SKM-1 (cell line): Measurements from ENCODE around the gene LIPT2.

Experiments used
- DNase-seq: peaks from one replicate; lab custom pipeline; 2025; ENCODE audit not compliant: unreplicated experiment; lab: John Stamatoyannopoulos, UW

LIPT2 gene

DNA sequence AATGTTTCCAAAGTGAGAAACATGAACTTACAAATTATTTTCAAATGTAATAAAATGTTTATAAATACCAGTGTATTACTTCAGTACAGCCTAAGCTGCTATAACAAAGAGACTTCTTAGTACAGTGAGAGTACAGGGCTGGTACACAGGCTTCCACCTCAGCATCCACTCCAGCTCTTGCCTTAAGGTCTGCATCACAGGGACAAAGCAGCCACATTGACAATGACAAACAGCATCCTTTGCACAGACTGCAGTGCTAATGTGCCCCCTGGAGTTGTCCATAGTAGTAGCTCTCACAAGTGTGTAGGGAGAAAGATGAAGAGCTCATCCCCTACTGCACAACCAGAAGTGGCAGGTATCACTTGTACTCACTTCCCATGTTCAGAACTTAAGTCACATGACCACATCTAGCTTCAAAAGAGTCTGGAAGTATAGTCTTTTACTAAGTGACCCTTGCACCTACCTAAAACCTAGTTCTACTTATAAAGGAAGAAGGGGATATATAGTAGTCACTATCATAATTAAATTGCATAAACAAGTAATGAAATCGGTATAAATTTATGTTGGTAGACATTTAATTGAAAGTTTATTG lies 10.7 kb upstream of the LIPT2 start:
- DNase-seq, result no peak

DNA sequence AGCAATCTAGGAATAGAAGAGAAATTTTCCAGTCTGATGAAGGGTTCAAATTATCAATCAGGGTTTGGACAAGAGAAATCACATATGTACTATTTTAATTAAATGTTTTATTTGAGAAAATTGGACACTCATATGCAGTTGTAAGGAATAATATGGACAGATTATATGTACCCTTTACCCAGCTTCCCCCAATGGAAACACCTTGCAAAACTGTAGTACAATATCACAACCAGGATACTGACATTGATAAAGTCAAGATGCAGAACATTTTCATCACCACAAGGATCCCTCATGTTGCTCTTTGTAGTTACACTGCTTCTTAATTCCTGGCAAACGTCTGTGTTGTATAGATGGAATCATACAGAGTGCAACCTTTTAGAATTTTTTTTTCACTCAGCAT lies 1.4 kb upstream of the LIPT2 start:
- DNase-seq, result no peak

DNA sequence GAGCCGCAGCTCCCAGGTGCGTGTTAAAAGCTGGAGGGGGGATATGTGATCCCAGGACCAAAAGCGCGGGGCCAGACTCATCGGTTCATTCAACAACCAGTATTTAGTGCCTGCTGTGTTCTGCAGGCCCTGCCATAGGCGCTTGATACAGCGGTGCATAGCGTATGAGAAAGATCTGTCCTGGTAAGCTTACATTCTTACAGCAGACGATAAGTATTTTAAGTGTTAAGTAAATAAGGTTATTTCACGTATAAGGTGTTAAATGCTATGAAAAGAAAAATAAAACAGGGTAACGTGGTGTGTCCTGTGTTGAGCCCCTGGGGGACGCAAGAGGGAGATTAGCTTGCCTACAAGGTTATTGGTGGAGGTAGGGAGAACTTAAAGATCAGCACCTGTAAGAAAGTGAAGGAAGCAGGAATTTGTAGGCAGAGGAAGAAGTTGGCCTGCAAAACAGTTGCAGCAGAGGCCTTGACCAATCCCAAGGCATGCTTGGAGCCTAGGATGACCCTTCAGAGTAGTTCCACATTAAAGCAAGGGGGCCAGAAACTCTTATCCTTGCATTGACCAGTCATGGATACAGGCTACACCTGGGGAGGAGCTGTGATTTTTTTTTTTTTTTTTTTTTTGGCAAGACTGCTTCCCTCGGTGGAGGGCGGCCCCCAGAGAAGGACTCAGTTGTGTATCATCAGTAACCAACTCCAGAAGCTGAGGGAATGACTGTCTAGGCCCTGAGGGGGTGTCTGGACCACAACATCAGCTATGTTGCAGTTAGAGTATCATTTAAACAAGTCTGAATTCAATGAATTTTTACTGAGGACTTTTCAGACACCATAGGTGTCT lies 487 bp upstream of the LIPT2 start:
- no peak for DNase-seq

DNA sequence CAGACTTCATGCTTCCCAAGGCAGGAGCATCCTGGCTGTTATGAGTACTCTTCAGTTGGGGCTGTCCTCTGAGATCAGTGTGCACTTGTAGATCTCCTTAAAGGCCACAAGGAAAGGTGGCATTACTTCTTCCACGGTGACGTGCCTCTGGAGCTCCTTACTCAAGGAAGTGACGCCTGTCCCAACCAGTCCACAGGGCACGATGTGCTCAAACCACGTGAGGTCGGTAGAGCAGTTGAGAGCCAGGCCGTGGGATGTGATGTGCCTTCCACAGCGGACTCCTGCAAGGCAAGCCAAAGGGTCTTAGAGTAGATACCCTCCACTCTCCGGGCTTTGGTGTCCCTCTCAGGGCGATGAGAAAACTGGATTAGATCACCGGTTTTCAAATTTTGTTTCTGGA lies 1.4 kb downstream of the LIPT2 start:
- DNase-seq, result no peak

DNA sequence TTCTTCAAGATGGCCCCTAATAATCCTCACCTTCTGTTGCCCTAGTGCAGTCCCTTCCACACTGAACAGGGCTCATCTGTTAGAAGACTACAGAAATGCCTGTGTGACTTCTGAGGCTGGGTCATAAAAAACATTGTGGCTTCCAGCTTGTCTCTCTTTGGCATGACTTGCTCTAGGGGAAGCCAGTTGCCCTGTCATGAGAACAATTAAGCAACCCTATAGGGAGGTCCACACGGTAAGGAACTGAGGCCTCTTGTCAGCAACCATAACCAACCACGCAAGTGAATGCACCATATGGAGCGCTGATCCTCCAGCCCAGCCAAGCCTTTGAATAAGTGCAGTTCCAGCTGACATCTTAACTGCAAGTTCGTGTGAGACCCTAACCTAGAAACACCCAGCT lies 2.6 kb downstream of the LIPT2 start:
- no peak for DNase-seq

DNA sequence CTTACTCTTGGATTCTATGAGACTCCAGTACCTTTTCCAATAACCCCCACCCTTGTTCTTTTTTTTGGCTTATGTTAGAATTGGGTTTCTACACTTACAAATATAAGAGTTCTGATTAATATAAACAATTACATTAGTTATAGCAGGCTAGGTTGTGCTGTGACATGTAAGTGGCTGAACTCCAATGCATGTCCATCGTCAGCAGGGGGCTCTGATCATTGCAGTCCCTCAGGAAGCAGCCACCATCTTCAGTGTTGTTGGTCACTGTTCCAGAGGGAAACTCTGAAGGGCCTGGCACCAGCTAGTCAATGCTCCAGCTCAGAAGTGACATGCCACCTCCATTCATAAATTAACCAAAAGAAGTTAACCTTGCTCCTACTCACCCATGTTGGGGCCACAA lies 5.6 kb downstream of the LIPT2 start:
- no peak for DNase-seq

DNA sequence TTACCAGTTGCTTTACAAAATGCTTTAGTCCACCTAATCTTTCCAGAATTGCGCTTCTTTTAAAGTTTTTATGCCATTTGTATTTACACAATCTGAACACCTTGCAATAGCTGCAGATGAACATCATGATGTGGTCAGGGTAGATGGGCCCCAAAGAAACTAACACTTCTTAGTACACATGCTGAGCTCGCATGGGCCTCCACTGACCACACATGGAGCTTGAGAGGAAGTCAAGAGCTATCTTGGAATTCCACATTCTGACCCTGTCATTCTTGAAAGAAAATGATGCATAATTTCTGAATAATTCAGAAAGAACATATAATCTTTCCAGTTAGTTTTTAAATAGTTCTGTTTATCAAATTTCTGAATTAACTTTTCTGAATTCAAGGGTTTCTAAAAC lies 7.7 kb downstream of the LIPT2 start:
- no peak for DNase-seq

DNA sequence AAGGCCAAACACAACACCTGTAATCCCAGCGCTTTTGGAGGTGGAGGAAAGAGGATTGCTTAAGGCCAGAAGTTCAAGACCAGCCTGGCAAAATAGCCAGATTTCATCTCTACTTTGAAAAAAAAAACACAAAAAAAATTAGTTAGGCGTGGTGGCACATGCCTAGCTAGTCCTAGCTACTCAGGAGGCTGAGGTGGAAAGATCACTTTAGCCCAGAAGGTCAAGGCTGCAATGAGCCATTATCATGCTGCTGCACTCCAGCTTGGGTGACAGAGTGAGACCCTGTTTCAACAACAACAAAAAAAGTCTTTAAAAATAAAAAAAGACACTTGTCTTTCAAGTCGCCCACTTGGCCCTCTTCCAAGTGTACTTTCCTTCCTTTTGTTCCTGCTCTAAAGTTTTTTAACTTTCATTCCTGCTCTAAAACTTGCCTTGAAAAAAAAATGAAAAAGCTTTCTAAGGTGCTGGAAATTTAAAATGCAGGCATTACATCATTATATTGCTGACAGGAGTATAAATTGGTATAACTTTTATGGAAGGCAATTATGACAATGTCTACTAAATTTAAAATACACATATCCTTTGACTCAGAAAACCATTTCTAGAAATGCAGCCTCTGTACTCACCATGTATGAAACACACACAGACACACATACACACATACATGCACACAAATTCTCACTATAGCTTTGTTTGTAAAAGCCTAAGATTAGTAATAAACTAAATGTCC lies 12.7 kb downstream of the LIPT2 start:
- DNase-seq, result no peak

DNA sequence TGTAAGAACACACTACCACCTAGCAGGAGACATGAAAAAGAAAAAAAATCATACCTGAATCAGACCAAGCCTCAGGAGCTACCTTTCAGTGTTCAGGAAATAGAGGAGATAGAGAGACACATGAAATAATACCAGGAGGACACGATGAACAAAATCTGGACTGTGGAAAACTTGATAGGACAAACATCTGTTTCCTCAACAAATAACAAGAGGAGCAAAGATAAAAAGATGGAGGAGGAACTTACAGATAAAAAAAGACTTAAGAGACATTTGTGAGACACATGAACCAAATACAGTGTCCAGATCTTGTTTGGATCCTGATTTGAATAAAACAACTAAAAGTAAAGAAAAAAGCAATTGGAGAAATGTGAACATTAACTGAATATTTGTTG lies 13.8 kb downstream of the LIPT2 start:
- DNase-seq, result no peak

DNA sequence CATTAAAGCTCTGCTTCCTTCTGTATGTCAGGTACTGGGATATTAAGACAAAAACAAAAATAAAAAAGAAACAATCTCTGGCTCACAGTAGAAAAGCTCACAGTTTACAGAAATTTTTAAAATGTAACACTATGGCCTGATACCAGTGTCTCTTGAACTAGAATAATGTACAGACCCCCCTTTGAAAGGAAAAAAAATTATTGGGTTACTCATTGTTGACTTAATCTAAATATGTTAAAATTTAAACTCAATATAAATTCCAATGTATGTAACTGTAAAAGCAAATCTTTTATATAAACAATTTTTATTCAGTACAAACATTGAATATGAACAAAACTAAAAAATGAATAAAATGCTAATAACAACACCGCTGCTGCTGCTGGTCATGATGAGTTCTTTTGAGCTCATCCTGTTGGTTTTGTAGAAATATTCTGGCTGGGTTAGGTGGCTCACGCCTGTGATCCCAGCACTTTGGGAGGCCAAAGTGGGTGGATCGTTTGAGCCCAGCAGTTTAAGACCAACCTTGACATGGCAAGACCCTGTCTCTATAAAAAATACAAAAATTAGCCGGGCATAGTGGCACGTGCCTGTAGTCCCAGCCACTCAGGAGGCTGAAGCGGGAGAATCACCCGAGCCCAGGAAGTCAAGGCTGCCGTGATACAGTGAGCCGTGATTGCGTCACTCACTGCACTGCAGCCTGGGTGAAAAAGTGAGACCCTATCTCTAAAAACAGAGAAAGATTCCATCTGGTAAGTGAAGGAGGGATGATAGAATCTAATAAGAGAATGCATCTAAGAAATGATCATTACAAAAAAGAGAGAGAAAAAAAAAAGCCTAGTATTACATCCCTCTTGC lies 14.4 kb downstream of the LIPT2 start:
- no peak for DNase-seq

DNA sequence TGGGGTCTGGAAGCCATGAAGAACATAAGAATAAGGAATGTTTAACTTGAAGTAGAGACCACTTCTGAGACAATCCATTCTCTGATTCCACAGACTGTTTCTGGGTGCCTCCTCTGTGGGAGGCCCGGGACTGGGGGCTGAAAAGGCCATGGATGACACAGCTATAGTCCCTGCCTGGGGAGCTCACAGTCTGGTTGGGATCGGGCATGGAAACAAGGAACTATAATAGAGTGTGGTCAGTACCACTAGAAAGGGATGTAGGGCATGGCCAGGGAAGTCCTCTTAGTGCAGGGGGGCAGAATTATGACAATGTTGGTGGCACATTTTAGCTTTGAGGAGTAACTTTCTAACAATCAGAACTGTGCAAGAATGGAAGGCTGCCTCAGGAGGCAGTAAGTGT lies 17.0 kb downstream of the LIPT2 start:
- DNase-seq, result no peak

DNA sequence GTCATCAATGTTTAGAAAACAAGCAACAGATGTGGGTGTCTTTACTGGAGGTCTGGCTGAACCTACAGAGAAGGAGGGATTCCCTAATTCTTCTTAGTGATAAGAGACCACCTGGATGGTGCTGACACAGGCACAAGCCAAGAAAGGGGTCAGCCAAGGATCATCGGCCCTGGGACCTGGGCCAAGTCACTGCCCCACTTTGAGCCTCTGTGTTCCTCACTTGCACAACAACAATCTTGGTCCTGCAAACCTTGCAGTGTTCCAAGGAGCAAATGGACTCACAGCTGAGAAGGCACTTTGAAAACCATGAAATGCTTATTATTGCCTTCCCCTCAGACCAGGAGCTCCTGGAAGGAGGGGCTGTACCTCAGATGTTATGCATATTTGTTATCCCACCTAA lies 19.2 kb downstream of the LIPT2 start:
- DNase-seq, result no peak

DNA sequence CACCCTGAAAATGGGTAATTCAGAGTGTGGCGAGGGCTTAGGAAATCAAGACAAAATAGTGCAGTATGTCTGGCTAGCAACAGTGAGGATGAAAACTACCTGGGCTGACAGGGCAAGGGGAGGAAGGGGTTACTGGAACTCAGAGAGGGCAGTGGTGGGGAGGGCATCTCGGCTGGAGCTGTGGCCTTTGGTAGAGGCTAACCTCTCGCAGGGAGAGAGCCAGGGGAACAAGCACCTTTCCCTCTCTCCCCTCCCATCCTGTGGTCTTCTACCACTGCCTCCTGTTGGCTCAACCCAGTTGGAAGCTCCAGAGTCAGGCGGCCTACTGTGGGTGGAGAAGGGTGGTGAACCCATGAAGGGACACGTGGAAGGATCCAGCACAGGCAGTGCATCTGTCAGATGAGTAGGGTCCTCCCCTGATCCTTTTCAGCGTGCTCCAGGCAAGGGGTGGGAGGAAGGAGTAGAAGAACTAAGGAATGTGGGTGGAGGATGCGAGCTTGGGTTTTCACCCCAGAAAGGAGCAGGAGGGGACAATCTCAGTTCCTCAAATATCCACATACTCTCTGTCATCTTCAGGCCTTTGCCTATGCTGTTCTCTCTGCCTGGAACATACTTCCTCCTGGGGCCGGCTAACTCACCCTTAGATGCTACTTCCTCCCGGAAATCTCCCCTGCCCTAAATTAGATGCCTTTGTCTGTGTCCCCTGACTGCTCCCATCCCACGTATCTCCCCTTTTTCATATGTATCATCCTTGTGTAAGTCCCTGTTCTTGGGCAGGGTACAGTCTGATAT lies 19.9 kb downstream of the LIPT2 start:
- DNase-seq, result peak; percentile 71

DNA sequence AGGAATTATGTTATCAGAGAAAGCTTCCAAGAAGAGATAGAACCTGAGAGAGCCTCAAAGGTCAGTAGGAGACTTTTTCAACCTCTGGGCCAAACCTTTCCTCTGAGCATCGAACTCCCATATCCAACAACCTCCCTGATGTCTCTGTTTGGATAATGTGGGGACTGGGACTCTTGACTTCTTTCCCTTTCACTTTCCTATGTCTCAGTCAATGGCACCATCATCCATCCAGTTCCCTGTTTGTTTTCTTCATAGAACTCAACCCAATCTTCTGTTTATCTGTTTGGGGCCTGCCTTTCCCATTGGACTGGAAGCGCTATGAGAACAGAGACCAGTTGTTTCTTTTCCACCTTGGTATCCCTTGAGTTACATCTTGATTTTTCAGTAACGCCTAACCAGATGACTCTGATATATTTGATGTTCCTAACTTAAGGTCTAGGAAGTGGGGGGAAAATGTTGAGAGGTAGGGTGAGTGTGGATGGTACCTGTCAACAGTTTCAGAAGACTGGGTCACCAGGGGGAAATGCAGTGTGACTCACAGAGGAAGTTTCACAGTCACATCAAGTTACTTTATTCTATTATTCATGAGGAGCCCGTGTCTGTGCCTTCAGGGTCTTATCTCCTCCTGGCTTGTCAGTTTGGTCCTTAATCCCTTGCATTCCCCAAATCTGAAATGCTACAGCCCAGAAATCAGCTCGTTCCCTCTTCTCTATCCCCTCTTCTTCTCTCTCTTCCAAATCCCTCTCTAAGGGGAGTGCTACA lies 21.7 kb downstream of the LIPT2 start:
- DNase-seq, result no peak

DNA sequence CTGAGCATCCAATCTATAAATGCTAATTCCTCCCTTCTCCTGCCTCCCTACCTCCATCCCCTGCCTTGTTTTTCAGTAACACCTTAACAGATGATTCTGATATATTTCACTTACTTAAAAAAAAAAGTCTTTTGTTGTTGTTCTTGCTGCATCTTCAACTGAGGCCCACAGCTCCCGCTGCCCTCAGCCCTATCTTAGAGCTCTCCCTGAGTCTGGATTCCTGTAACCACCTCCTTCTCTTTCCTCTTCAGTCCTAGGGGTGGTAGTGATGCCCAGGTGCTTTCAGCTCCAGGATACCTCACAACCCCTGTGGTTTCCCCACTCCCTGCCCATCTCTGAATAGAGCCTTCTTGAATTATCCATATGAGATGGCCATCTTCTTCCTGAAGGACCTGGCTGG lies 22.5 kb downstream of the LIPT2 start:
- DNase-seq, result no peak

DNA sequence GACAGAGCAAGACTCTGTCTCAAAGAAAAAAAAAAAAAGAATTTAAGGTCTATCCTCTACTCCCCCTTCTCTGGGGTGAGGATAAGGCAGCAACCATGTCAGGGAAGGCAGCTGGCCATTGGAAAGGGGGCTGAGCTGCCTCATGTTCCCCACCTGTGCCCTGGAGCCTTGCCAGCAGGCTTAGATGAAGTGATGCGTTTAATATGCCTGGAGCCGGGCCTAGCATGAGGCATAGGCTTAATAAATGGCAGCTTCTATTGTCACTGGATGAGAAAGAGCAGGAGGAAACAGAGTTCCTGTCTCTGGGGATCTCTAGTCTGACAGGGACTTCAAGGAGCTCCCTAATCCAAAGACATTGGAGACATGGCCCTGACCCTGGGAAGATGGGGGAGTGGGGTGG lies 23.0 kb downstream of the LIPT2 start:
- no peak for DNase-seq

DNA sequence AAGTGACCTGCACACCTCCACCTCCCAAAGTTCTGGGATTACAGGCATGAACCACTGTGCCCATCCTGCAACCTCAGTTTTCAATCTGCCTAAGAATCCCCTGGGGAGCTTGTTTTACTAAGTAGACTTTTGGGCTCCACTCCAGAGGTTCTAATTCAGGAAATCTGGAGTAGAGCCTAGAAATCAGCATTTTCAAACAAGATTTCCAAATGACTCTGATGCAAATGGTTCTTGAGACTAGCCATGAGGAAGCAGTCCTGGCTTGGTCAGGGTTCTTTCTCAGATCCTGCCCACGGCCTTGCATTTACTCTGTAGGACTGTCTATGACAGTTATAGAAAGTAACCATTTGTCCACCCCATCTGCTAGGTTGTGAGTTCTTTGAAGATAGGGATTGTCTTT lies 24.6 kb downstream of the LIPT2 start:
- no peak for DNase-seq

DNA sequence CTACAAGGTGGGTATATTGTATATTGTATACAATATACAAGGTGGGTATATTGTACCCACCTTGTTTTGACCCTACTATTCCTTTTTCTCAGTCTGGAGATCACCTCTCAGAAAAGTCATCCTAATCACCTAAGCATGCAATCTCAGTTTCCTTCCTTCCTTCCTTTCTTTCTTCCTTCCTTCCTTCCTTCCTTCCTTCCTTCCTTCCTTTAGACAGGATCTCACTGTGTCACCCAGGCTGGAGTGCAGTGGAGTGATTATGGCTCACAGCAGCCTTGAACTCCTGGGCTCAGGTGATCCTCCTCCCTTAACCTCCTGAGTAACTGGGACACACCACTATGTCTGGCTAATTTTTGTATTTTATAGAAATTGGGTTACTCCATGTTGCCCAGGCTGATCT lies 25.0 kb downstream of the LIPT2 start:
- no peak for DNase-seq

DNA sequence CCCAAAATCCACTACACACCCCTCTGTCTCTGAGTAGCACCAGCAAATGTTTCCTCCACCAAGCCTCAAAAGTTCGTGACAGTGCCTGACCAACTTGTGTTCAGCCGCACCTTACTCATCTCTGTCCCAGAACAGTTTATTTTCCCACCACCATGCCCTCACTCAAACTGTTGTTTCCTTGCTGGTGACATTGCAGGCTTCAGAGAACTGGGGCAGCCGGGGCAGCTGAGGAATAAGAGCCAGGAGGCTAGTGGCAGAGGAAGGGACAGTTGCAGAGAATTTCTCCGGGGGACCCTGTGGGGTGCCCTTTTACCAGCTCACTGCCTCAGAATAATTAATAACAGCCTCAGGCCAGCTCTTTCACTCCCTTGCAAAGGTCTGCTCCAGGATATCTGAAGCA lies 25.5 kb downstream of the LIPT2 start:
- DNase-seq, result no peak
